ENCODE data around the gene SLC45A1. TPM values are rescaled to one million over a fixed set of nuclear protein-coding genes. Genes with fewer than 3 reads are reported as not detected.

Gene SLC45A1
- total RNA-seq, 1 experiment from 2014 or later, result 13.8 TPM

DNA sequence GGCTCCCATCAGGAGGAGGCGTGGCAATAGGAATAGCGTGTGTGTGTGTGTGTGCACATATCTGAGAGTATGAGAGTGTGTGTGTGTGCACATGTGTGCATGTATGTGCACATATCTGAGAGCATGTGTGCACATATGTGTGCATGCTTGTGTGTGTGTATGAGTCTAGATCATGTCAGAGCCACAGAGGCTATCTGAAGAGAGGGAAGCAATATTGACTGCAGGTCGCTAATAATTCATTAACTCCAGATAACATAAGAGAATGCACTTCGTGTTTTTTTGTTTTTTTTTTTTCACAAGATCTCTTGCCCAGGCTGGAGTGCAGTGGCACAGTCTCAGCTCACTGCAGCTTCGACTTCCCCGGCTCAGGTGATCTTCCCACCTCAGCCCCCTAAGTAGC, 4.7 kb upstream of the SLC45A1 start (continued):
- TF ChIP-seq REST (IDR thresholded peaks at IDR 0.05; ENCODE audit: low read depth) (no peak), POLR2AphosphoS5 (IDR thresholded peaks at IDR 0.05; ENCODE audit: low read depth, low read length) (no peak)
- TF ChIP-seq, protein P1, sequence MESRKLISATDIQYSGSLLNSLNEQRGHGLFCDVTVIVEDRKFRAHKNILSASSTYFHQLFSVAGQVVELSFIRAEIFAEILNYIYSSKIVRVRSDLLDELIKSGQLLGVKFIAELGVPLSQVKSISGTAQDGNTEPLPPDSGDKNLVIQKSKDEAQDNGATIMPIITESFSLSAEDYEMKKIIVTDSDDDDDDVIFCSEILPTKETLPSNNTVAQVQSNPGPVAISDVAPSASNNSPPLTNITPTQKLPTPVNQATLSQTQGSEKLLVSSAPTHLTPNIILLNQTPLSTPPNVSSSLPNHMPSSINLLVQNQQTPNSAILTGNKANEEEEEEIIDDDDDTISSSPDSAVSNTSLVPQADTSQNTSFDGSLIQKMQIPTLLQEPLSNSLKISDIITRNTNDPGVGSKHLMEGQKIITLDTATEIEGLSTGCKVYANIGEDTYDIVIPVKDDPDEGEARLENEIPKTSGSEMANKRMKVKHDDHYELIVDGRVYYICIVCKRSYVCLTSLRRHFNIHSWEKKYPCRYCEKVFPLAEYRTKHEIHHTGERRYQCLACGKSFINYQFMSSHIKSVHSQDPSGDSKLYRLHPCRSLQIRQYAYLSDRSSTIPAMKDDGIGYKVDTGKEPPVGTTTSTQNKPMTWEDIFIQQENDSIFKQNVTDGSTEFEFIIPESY (IDR thresholded peaks at IDR 0.05; ENCODE audit: extremely low read depth, insufficient replicate concordance, low read length), result no peak

DNA sequence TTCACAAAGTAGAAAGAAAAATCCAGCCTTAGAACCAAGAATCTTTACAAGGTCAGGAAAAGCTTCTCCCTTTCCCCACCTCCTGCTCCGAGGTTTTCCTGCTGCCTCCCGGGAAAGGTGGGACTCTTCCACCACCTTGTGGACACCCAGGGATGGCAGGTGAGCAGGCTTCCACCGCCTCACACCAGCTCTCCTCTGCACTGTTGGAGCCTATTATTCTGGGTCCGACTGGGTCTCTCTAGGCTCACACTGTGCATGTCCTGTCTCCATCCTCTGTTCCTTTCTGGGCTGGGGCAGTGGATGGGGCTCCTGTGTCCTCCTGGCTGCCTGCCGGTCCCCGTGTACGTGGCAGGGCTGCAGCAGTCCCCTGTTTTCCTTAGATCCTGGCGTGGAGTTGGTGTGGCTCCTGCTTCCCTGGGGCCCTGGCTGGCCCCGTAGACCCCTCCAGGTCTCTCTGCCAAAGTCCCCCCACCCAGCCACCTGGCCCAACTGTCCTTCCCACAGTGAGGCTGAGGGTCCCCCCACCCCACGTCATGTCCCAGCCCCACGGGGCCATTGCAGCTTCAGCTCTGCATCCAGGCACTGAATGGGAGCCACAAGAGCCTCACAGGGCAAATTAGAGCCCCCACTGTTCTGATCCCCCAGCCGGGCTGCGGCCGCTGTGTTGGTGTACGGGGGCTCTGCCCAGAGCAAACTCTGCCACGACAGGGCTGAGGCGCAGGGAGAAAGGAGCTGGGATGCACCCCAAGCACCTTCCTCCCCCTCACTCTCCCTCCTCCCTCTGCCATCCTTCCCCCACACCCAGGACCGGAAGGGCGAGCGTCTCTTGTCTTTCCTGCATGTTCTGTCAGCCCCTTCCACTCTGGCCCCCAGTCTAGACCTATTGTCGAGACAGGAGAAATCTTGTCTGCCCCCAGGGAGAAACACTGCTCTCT, 3.3 kb upstream of the SLC45A1 start:
- Histone ChIP-seq H3K9me3 (ENCODE audit: control insufficient read depth in 1 of 2, insufficient read depth in 1 of 2, low read depth in 1 of 2, low read length in 2 of 2) (peaks cover 0 to 11% of the 10 kb centered on the region in 2 experiments; a peak in 1 of 4 replicates), H3K27me3 (ENCODE audit: insufficient read depth, low read length) (no peaks in the 10 kb centered on the region), H3K4me1 (ENCODE audit: control insufficient read depth in 1 of 2, insufficient read depth in 2 of 2, low read length in 2 of 2) (peaks cover 29 to 60% of the 10 kb centered on the region in 2 experiments), H3K27ac (ENCODE audit: low read depth, low read length) (peak overlapping the region; percentile 50; the same call in 1 of the 2 replicates), H3K9ac (ENCODE audit: low read length) (peak overlapping the region; percentile 38), H2AFZ (ENCODE audit: low read depth, low read length, poor library complexity, severe bottlenecking) (peak overlapping the region; percentile 74), H3K4me3 (replicated peaks in 1 of 2; ENCODE audit: low read depth in 1 of 2, low read length in 2 of 2) (no peak overlapping the region), H3K9me2 (ENCODE audit: insufficient read depth) (no peaks in the 10 kb centered on the region), H3K36me3 (ENCODE audit: control insufficient read depth in 1 of 2, insufficient read depth in 2 of 2, low read length in 2 of 2) (no peaks in the 10 kb centered on the region), H4K20me1 (ENCODE audit: insufficient read depth) (no peaks in the 10 kb centered on the region), H3K79me2 (ENCODE audit: insufficient read depth, low read length) (peaks cover 6% of the 10 kb centered on the region; the same call in 1 of the 2 replicates), H3K4me2 (ENCODE audit: low read length) (peak overlapping the region; percentile 56)
- ChIA-PET CTCF (interaction anchor here (0.6 to 3.5 kb wide), 46 partner anchors 32 to 646 kb away, joined by 3 to 62 read pairs (median 5); no protein-coding TSS in a partner anchor), RAD21 (ENCODE audit: low non-redundant PET in 1 of 2, low total read pairs in 2 of 2, uncharacterized antibody in 2 of 2, unreplicated experiment in 2 of 2) (interaction anchor here (0.5 to 3.2 kb wide), 26 partner anchors 9 to 340 kb away, joined by 3 to 15 read pairs (median 4); no protein-coding TSS in a partner anchor), POLR2A (interaction anchor here (0.6 to 2.6 kb wide), 28 partner anchors 21 to 353 kb away, joined by 3 to 22 read pairs (median 5); partner anchors contain the start of gene PARK7)
- TF ChIP-seq POLR2A (IDR thresholded peaks at IDR 0.05; ENCODE audit: borderline replicate concordance, extremely low read depth, insufficient read depth, insufficient read length) (no peak), POLR2AphosphoS5 (IDR thresholded peaks at IDR 0.05; ENCODE audit: low read depth, low read length) (0 out of 2 replicates have a peak, but pooled peaks have one; percentile 34), YY1 (IDR thresholded peaks at IDR 0.05; ENCODE audit: extremely low read depth, insufficient replicate concordance, low read depth, low read length) (peak; percentile 43)
- TF ChIP-seq, protein P2, sequence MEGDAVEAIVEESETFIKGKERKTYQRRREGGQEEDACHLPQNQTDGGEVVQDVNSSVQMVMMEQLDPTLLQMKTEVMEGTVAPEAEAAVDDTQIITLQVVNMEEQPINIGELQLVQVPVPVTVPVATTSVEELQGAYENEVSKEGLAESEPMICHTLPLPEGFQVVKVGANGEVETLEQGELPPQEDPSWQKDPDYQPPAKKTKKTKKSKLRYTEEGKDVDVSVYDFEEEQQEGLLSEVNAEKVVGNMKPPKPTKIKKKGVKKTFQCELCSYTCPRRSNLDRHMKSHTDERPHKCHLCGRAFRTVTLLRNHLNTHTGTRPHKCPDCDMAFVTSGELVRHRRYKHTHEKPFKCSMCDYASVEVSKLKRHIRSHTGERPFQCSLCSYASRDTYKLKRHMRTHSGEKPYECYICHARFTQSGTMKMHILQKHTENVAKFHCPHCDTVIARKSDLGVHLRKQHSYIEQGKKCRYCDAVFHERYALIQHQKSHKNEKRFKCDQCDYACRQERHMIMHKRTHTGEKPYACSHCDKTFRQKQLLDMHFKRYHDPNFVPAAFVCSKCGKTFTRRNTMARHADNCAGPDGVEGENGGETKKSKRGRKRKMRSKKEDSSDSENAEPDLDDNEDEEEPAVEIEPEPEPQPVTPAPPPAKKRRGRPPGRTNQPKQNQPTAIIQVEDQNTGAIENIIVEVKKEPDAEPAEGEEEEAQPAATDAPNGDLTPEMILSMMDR (IDR thresholded peaks at IDR 0.05 in 2 of 3, conservative IDR thresholded peaks at IDR 0.05 in 1 of 3; ENCODE audit: borderline replicate concordance in 1 of 3, insufficient read depth in 1 of 3, low read depth in 2 of 3, low read length in 2 of 3), result peak in 2 of 3 experiments; percentile 92 to 94; a peak in 4 of 6 replicates
- peak; percentile 48 for DNase-seq (ENCODE audit: low read depth, low spot score)
- intact Hi-C loops (cut with micrococcal nuclease), result loop anchor here (1.0 to 10.0 kb wide), 7 partner anchors 120 to 339 kb away; no protein-coding TSS in a partner anchor
- peak; percentile 75 for ATAC-seq
- no TSS peak for BruUV-seq (replicated peaks)

Measured in HCT116 (cell line).